HG02623 (cell line): ENCODE data around the gene TOP1.

Experiments
- ATAC-seq: cut with Tn5 transposase; IDR thresholded peaks from one replicate; pipeline ENCODE4 v1.9.1; 2021; ENCODE audit warnings: moderate library complexity; ENCODE audit not compliant: unreplicated experiment

The TOP1 gene

DNA sequence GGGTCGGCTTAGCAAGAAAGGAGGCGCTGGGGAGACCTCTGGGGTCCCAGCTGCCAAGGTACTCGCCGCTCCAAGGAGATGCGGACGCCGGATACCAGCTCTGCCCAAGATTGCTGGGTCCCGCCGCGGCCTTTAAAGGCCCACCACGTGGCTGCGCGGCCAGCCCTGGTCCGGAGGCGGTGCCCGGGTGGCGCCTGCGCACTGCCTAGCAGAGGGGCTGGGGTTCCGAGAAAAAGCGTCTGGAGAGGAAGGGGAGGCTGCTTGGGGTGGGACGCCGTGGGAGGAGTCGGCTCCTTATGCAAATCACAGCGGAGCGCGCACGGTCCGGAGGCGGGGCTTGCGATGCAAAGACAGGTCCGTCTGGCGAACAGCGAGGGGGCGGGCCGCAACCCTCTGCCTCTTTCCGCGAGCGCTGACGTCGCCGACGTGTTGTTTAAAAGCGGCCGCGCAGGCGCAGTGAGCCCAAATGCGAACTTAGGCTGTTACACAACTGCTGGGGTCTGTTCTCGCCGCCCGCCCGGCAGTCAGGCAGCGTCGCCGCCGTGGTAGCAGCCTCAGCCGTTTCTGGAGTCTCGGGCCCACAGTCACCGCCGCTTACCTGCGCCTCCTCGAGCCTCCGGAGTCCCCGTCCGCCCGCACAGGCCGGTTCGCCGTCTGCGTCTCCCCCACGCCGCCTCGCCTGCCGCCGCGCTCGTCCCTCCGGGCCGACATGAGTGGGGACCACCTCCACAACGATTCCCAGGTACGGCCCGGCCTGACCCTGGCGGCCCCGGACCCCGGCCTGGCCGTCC is at the start of gene TOP1:
TOP1 (plus strand) TSS at position 464 of the 791 bp plus-strand sequence; CDS start at position 710, 246 bp downstream.
- ATAC-seq: peak; percentile 89

DNA sequence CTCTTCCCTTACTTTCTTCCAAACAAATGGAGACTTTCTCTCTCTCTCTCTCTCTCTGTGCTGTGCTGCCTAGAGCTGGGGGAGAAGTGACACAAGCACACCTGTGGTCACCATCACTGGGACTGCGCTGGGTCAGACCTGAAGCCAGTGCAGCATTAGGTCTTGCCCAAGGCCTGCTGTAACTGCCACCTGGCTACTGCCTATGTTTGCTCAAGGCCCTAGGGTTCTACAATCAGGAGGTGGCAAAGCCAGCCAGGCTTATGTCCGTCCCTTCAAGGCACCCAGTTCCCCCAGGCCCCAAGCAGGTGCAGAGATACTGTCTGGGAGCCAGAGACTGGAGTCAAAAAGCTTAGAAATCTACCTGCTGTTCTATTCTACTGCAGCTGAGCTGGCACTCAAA is 49.4 kb upstream of the TOP1 start:
- ATAC-seq: no peak

DNA sequence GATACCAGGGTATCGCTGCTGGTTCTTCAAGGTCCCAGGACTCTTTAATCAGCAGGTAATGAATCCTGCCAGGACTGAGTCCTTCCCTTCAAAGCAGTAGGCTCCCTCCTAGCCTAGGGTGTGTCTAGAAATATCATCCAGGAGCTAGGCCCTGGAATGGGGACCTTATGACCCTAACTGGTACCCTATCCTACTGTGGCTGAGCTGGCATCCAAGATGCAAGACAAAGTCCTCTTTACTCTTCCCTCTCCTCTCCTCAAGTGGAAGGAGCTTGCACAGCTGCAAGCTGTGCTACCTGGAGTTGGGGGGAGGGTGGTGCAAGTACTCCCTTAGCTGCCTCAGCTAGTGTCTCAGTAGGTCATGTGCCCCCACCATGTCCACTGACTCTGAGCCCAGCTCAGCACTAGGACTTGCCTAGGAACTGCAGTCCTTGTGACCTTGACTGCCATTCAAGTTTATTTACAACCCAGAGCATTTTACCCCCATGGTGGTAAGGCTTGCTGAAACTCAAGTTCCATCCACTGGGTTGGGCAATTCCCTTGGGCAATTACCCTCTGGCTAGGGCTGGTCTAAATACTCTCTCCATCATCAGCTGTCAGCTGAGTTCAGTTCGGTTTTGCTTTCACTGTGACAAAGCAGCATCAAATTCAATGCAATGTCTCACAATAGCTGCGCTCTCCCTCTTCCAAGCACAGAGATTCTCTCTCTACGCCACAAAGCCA is 48.4 kb upstream of the TOP1 start:
- no peak for ATAC-seq

DNA sequence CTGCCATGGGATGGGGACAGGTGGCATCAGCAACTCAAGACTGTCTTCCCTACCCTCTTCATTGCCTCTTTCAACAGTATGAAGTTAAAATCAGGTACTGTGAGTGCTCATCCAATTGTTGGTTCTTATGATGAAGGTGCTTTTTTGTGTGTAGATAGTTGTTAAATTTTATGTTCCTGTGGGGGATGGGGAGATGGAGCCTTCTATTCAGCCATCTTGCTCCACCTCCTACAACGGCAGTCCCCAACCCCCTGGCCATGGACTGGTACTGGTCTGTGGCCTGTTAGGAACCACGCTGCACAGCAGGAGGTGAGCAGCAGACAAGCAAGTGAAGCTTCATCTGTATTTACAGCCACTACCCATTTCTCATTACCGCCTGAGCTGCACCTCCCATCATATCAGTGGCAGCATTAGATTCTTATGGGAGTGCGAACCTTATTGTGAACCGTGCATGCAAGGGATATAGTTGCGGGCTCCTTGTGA is 47.8 kb upstream of the TOP1 start:
- ATAC-seq: no peak

DNA sequence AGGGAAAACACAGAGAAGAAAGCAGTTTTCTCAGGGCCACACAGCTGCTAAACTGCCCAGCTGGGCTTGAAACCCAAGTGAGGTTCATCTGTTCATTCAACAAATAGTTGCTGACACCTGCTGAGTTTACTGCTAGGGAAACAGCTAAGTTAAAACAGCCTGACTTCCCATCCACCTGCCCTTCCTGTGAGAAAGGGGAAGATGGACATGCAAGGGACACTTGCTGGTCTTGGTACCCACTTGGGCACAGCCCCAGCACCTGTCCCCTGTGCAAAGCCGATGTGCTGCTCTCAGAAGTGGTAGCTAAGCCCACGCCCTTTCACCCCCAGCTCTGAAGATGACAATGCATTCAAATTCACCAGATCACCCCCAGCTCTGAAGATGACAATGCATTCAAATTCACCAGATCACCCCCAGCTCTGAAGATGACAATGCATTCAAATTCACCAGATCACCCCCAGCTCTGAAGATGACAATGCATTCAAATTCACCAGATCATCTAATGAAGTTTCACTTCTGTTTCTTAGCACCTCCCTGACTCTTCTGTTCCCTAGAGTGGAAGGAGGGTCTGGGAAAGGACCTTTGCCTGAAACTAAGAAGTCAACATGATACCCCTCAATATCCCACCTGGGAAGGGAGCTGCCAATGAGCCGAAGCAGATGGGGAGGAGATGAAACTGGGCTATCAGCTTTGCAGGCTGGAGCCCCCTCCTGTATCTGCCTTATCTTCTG is 46.0 kb upstream of the TOP1 start:
- ATAC-seq: no peak

DNA sequence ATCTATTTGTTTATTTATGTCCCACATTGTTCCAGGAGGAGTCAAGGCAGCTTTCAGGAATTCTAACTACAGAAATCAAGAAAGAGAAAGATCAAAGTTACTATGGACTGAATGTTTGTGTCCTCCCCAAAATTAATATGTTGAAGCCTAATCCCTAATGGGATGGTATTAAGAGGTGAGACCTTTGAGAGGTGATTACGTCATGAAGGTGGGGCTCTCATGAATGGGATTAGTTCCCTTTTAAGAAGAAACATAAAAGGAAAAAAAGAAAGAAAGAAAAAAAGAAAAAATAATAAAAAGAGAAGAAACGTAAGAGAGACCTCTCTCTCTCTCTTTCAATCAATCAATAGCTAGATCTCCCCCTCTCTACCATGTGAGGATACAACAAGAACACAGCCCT is 44.7 kb upstream of the TOP1 start:
- ATAC-seq: no peak

DNA sequence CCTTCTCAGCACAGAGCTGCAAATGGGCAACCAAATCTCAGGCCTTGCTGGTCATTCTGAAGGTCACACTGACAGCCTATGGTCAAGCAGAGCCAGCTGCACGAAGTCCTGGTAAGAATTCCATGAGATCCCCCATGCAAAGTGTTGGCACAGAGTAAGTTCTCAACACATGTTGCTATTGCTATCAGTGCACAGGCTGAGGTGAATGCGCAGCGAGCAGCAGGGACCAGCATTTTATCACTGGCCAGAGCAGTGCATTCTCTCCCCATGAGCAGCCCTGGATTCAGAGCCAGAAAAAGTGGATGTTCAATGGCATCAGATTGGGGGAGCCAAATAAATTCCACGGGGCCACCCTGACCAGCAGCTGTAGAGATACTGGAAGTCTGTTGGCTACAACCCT is 44.1 kb upstream of the TOP1 start:
- no peak for ATAC-seq

DNA sequence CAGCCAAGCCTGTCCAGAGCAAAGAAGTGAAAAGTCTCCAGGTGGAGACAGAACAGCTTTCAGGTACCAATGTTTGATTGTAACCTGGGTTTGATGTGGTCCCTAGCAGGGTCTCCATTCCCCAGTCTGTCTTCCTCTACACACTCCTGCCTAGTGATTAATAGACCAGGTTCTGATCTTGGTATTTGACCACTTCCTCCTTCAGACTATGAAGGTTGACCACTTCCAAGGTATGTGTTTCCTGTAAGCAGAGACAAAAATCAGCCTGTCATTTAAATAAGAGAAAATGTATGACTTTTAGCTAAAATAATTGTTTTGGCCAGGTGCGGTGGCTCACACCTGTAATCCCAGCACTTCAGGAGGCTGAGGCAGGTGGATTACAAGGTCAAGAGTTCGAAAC is 41.8 kb upstream of the TOP1 start:
- no peak for ATAC-seq

DNA sequence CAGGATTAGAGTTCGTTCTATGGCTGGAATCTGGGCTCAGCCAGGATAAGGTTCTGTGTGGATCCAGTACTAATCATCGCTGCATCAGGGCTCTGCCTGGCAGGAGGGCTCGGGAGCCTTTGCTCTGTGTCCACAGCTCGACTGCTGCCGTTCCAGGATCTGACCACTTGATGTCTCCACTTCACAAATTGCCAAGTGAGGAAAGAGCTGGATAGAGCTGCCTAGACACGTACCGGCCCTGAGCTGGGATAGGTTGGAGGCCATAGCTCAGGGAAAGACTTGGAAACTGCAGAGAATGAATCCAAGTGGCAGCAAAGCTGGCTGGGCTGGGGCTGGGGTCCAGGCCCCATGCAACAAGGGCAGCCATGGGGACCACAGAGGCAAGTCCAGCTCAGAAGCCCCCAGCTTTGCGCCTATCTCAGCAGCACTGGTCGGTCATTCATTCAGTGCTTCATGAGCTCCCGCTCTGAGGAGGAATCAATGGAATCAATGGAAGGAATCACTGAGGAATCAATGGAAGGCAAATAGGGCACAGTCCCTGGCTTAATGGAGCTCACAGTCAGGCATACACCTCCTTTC is 38.0 kb upstream of the TOP1 start:
- peak; percentile 42 for ATAC-seq

DNA sequence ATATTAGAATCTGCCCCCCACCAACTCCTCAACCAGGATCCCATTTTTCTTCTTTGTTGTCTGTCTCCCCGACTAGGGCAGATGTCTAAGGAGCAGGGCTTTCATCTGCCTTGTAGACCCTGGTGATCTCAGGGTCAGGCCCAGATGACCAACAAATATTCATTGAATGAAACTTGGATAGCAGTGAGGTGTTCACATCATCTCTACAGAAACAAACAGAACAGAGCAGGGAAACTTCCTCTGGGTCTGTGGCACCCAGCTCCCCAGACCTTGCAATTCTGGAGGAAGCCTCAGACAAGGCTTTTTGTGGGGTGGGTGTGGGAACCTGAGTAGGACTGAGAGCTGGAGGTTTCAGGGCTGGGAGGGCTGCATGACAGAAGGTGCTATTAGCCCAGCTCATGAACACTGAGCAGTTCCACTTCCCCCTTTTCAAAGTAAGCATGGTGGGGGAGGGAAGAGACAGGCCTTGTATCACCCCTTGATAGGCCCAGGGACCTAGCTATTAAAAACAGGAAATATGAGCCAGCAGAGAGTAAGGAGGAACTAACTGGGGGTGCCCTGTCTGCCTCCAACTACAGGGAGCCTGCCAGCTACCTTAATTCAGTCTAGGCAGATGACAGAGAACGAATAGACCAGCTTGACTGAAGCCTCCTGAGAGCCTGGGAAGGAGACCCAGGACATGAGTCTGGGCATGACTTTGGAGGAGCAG is 37.3 kb upstream of the TOP1 start:
- ATAC-seq: peak; percentile 89

DNA sequence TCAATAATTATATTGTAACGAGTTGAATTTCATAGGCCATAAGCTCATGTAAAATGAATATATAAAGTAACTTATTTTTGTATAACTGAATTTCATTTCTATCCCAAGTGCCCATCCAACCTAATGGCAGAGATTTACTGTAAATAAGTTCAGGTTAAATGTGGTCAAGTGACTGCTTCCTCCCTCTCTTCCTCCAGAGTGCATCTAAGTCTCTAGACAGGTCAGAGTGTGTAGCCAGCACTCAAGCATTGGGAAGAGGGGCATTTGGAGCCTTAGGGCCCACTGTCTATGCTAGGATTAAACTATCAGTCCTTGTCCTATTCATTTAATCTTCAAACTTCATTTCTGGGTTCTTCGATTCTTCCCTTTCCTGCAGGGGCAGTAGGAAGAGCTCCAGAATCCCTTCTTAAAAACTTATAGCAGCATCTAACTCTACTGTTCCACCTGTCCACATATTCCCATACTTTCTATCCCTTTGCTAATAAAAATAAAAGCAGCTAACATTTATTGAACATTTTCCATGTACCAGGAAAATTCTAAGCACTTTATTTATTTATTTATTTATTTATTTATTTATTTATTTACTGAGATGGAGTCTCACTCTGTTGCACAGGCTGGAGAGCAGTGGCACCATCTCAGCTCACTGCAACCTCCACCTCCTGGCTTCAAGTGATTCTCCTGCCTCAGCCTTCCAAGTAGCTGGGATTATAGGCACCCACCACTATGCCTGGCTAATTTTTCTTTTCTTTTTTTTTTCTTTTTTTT is 36.1 kb upstream of the TOP1 start:
- ATAC-seq: no peak

DNA sequence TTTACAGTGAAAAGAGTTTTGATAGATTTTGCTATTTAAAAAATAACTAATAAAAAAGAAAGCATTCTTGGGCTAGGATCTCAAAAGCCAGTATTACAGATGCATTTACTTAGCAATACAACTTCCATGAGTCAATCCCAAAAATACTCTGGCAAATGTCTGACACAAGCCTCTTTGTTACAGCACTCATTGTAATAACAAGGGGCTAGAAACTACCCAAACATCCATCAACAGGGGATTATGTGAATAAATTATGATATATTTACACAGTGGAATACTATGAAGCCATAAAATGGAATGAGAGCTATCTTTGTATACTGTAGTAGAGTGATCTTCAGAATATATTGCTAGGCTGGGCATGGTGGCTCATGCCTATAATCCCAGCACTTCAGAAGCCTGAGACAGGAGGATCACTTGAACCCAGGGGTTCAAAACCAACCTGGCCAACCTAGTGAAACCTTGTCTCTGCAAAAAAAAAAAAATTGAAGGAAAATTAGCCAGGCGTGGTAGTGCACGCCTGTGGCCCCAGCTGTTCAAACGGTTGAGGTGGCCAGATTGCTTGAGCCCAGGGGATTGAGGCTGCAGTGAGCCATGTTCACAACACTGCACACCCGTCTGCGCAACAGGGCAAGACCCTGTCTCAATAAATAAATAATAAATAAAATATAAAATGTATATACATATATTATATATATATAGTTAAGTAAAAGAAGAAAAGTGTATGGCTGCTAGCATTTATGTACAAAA is 34.7 kb upstream of the TOP1 start:
- no peak for ATAC-seq

DNA sequence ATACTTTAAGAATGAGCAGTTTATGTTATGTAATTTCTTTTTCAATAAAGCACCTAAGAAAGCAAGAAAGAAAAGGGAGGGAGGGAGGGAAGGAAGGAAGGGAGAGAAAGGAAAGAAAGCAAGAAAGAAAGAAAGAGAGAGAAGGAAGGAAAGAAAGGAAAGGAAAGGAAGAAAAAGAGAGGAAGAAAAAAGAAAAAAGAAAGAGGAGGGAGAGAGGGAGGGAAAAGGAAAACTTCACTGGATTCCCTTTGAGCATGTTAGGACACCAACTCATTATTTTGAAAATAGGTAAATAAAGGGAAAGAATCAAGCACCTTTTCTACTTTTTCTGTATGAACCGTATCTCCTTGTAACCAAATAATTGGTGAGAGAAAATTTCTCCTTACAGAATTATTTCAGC is 32.3 kb upstream of the TOP1 start:
- no peak for ATAC-seq

DNA sequence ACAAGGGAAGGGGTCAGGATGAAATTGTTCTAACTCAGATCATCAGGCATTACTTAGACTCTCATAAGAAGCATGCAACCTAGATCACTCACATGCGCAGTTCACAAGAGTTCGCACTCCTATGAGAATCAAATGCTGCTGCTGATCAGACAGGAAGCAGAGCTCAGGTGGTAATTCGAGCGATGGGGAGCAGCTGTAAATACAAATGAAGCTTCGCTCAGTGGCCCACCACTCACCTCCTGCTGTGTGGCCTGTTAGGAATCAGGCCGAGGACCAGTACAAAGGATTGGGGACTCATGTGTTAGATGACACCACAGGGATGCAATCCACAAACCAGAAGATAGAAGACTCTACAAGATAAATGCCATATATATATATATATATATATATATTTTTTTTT is 31.5 kb upstream of the TOP1 start:
- no peak for ATAC-seq

DNA sequence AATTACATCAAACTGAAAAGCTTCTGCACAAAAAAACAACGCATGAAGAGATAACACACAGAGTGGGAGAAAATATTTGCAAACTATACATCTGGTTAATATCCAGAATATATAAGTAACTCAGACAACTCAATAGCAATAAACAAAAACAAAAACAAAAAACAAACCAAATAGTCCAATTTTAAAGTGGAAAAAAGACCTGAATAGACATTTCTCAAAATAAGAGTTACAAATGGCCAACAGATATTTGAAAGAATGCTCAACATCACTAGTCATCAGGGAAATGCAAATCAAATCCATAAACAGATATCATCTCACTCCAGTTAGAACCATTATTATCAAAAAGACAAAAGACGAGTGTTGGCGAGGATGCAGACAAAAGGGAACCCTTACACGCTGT is 28.8 kb upstream of the TOP1 start:
- no peak for ATAC-seq

DNA sequence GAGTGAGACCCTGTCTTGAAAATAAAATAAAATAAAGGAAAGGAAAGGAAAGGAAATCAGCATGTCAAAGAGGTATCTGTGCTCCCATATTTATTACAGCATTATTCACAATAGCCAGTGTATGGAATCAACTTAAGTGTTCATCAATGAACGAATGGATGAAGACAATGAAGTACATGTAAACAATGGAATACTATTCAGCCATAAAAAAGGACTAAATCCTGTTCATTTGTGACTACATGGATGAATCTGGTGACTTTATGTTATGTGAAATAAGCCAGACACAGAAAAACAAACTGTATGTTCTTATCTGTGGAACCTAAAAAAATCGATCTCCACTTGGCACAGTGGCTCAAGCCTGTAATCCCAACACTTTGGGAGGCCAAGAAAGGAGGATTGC is 28.0 kb upstream of the TOP1 start:
- no peak for ATAC-seq

DNA sequence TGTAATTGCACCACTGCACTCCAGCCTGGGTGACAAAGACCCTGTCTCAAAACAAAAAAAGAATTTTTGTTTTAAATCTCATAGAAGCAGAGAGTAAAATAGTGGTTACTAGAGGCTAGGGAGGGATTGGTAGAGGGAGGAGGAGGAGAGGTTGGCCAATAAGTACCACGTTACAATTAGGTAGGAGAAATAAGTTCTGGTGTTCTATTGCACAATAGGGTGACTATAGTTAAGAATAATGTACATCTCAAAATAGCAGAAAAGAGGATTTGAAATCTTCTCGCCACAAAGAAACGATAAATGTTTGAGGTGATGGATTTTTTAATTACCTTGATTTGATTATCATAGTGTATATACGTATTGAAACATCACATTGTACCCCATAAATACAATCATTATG is 27.1 kb upstream of the TOP1 start:
- ATAC-seq: no peak

DNA sequence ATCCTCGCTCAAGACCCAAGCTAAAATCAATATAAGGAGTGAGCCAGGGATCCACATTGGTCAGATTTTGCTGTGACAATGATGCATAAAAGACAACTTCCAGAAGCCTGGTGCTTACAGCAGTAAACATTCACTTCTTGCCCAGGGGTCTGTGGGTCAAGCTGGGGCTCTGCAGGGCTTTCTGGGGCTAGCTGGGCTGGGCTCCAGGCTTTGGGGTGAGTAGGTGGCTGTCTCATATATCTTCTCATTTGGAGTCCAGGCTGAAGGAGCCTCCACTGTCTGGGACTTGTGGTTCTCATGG is 25.8 kb upstream of the TOP1 start:
- no peak for ATAC-seq

DNA sequence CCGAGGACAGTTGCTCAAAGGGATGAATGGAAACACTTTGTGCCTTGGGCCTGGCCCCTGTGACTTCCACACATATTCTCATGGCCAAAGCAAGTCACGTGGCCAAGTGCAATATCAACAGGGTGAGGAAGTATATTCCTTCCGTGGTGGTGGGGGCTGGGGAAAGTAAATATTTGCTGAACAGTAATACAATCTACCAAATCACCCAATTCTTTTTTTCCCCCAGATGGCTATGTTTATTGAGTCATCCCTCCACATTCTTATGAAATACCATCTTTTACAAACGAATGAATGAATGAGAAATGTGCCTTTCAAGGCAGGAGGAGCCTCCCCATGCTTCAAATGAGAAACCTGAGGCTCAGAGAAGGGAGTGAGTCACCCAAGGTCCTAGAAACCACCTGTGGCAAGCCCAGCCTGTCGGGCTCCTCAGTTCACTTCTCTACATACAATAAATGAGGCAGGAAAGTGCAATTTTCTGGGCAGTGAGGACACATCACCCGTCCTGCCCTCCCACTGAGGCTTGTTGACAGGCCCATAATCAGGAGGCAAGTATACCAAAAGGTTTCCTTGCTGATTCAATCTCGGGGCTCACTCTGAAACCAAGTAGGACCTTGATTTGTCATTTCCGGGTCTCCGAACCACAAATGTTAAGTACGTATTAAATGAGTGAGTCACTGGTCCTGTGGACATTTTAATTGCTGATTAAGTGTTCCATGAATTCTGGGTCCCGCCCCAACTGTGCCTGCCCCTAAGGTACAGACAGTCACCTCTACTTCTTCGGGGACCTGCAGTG is 25.3 kb upstream of the TOP1 start:
- no peak for ATAC-seq
